DND-41 (cell line): Measurements from ENCODE around the gene OSBPL1A.

Experiments
- EZH2 ChIP-seq: IDR thresholded peaks from 3 replicates; pipeline ENCODE4 v1.6.1; 2012; ENCODE audit warnings: borderline replicate concordance, low read depth, mild to moderate bottlenecking, moderate library complexity, low read length, inconsistent platforms; ENCODE audit not compliant: severe bottlenecking
- TF ChIP-seq, protein P1 (sequence below): IDR thresholded peaks from 2 replicates; pipeline ENCODE4 v1.5.1; 2012; ENCODE audit warnings: borderline replicate concordance, low read length, moderate library complexity, mild to moderate bottlenecking; ENCODE audit not compliant: poor library complexity, severe bottlenecking; ENCODE audit errors: extremely low read depth

DNA sequence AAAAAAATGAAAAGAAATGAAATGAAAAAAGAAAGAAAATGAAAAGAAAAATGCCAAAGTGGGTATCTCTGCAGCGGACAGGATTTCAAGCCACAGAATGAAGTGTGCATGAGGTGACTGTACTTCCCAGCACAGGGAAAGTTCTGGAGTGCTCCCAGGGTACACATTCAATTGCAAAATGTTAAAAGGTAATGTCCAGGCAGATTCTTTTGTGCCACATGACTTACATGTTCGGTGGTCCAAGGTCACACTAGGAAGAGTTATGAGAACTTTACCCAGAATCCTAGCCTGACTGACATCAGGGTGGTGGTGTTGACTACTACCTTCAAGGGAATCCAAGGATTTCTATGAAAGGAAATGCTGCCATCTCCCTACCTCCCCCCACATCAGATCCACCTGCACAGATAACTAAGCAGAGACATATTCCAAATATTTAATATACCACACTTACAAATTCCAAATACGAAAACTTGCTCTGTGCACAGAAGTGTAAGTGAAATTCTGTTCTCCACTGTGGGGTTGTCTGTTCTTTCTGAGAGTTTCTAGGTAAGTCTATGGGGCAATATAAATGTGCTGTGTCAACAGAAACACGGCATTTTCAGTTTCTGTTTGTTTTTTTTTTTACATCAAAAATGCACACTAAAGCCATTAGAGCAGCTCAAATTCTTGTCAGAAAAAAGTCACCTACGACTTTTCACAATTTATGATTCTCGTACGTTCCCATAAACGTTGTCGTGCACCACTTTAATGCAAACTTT lies 202.1 kb downstream of the OSBPL1A start:
- TF ChIP-seq, protein P1, sequence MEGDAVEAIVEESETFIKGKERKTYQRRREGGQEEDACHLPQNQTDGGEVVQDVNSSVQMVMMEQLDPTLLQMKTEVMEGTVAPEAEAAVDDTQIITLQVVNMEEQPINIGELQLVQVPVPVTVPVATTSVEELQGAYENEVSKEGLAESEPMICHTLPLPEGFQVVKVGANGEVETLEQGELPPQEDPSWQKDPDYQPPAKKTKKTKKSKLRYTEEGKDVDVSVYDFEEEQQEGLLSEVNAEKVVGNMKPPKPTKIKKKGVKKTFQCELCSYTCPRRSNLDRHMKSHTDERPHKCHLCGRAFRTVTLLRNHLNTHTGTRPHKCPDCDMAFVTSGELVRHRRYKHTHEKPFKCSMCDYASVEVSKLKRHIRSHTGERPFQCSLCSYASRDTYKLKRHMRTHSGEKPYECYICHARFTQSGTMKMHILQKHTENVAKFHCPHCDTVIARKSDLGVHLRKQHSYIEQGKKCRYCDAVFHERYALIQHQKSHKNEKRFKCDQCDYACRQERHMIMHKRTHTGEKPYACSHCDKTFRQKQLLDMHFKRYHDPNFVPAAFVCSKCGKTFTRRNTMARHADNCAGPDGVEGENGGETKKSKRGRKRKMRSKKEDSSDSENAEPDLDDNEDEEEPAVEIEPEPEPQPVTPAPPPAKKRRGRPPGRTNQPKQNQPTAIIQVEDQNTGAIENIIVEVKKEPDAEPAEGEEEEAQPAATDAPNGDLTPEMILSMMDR, result no peak
- no peak for TF ChIP-seq EZH2
